Measurements from ENCODE around the gene NRL. TPM values are rescaled to one million over a fixed set of nuclear protein-coding genes. Genes with fewer than 3 reads are reported as not detected.

Gene NRL
- total and polyA plus RNA-seq, 10 of the 15 experiments (the other 5 are each of a cell fraction or from before 2014, with no cell fraction given): 0.11 to 4.4 (median 2.2) TPM

GRCh38 chr14:24077086-24077485, 37.7 kb downstream of the NRL start (continued):
- no peak for TF ChIP-seq CBX3 (IDR thresholded peaks at IDR 0.05; ENCODE audit: borderline replicate concordance, low read depth)

- WGBS (ENCODE audit: insufficient coverage, insufficient replicate concordance, low lambda C conversion rate, missing lambda C conversion rate): 90% methylated on average over 6 of the region's 10 CpGs
- ATAC-seq (no peak), DNase-seq (ENCODE audit: low read depth, low spot score) (no peak), FAIRE-seq (no peak)
- Histone ChIP-seq H3K79me2 (ENCODE audit: control insufficient read depth, insufficient read depth, low read length) (no peaks in the 10 kb centered on the region), H3K9ac (ENCODE audit: control insufficient read depth, insufficient read depth, low read length) (no peak overlapping the region), H3K9me3 (replicated peaks; ENCODE audit: control insufficient read depth, insufficient read depth, low read length) (no peaks in the 10 kb centered on the region), H3K36me3 (ENCODE audit: control insufficient read depth in 2 of 2, insufficient read depth in 2 of 2, low read length in 1 of 2) (no peaks in the 10 kb centered on the region), H4K20me1 (ENCODE audit: control insufficient read depth, insufficient read depth) (no peaks in the 10 kb centered on the region), H3K4me1 (ENCODE audit: control insufficient read depth, insufficient read depth, low read length) (peaks cover 25% of the 10 kb centered on the region), H3K27me3 (replicated peaks in 1 of 2; ENCODE audit: control insufficient read depth in 2 of 2, insufficient read depth in 2 of 2, low read length in 1 of 2) (no peaks in the 10 kb centered on the region), H3K4me2 (ENCODE audit: control insufficient read depth, insufficient read depth) (no peak overlapping the region), H3K4me3 (no peak overlapping the region), H2AFZ (ENCODE audit: control insufficient read depth, low read depth, low read length) (no peak overlapping the region), H3K27ac (ENCODE audit: control insufficient read depth, insufficient read depth) (no peak overlapping the region)
- ChIA-PET CTCF (interaction anchor here (0.9 to 6.1 kb wide), 4 partner anchors 14 to 32 kb away, joined by 6 to 33 read pairs (median 7); no protein-coding TSS in a partner anchor), SMC1A (ENCODE audit: uncharacterized antibody, unreplicated experiment) (interaction anchor here (0.7 kb wide), 1 partner anchor 163 kb away, joined by 3 read pairs; no protein-coding TSS in a partner anchor), POLR2A (interaction anchor here (0.8 to 2.0 kb wide), 2 partner anchors 12 to 16 kb away, joined by 3 to 4 read pairs; no protein-coding TSS in a partner anchor), RAD21 (ENCODE audit: unreplicated experiment) (interaction anchor here (1.0 to 1.3 kb wide), 3 partner anchors 9 to 18 kb away, joined by 3 to 5 read pairs (median 4); partner anchors contain the start of gene PCK2)
- intact Hi-C loops (cut with micrococcal nuclease; ENCODE audit: unreplicated experiment) (no loop called here), in situ Hi-C loops (cut with MboI) (no loop called here)
- TF ChIP-seq CEBPZ (IDR thresholded peaks at IDR 0.05; ENCODE audit: low read depth, low read length) (no peak), RUNX3 (IDR thresholded peaks at IDR 0.05; ENCODE audit: low read length) (no peak), EED (IDR thresholded peaks at IDR 0.05; ENCODE audit: low read depth) (no peak), SUPT20H (IDR thresholded peaks at IDR 0.05; ENCODE audit: borderline replicate concordance, control insufficient read depth, low read depth, low read length) (no peak)
- no TSS peak for BruUV-seq (replicated peaks)
Observed at GRCh38 chr14:24076302-24076601, 38.5 kb downstream of the NRL start.

Measured in GM12878 (cell line).